GM18498 (cell line): ENCODE measurements around the gene APOC3.

Experiments
- ATAC-seq: cut with Tn5 transposase; IDR thresholded peaks from one replicate; pipeline ENCODE4 v1.9.1; 2021; ENCODE audit warnings: mild to moderate bottlenecking, moderate library complexity; ENCODE audit not compliant: unreplicated experiment

Gene APOC3

DNA sequence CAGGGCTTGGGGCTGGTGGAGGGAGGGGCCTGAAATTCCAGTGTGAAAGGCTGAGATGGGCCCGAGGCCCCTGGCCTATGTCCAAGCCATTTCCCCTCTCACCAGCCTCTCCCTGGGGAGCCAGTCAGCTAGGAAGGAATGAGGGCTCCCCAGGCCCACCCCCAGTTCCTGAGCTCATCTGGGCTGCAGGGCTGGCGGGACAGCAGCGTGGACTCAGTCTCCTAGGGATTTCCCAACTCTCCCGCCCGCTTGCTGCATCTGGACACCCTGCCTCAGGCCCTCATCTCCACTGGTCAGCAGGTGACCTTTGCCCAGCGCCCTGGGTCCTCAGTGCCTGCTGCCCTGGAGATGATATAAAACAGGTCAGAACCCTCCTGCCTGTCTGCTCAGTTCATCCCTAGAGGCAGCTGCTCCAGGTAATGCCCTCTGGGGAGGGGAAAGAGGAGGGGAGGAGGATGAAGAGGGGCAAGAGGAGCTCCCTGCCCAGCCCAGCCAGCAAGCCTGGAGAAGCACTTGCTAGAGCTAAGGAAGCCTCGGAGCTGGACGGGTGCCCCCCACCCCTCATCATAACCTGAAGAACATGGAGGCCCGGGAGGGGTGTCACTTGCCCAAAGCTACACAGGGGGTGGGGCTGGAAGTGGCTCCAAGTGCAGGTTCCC, at the start of gene APOC3:
Gene APOC3 (plus strand): TSS at position 383 of the 659 bp plus-strand sequence. CDS start 676 bp downstream, outside the sequence.
- ATAC-seq, result no peak

DNA sequence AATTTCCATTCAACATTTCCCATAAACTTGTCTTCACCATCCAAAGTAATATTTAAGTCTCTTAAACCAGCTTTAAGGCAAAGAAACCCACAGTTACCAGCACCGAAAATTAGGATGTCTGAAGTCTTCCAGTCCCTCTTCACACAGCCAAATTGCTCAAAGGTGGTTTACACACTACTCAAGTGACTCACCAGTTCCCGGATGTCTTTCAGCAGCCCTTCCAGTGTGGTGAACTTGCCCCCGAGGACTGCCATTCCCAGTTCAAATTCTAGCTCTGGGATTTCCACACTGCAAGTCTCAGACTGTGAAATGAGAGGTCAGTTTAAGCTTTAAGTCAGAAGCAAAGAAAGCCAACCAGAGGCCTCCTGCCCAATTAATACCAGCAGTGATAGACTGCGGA, 47.0 kb upstream of the APOC3 start:
- ATAC-seq, result no peak

DNA sequence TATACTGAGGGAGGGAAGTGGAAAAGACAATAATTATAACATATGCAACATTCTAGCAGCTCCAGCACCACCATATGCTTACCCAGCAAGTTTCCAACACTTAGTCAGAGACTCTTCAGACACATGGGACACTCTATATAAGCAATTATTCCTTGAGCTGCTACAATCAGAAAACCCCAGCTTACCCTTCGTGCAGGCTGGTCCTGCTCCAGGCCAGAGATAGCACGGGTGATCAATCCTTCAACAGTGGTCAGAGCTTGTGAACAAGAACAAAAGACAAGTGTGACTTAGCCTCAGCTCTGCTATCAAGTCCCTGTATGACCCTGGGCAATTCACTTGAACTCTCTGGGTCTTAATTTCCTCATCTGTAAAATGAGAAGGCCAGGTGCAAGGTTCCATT, 43.4 kb upstream of the APOC3 start:
- ATAC-seq, result no peak

DNA sequence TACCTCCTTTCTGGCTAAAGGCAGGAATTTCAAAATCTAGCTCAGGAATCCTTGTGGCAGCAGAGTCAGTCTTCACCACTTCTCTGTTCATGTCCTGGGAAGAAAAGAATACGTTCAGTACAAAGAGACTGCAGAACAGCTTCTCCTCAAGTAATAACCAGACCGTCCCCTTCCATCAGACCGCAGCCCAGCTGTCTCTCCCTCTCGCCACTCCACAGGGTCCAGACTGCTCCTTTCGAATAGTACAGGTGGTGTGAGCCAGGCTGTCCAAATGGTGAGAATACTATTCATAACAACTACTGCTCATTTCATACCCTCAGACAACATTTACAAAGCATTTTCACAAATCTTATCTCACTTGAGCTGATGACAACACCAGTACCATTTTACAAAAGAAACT, 42.7 kb upstream of the APOC3 start:
- ATAC-seq, result no peak

DNA sequence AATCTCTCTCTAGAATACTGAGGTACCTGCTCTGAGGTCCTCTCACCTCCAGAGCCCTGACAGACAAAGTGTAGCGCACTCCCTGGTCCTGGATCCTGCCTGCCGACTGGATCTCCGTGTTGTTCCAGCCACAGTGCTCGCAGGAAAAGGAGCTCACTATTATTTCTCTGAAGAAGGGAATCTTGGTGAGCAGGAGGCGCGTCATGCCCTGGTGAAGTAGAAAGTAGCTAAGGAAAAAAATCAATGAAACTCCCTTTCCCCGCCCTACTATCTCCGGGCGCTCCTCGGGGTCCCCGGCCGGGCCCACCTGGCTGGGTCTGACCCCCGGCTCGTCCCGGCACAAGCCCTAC, 42.3 kb upstream of the APOC3 start:
- ATAC-seq, result no peak

GRCh38 chr11:116787786-116788486, 41.8 kb upstream of the APOC3 start, which contains the start of gene ZPR1:
Gene ZPR1 (minus strand): TSS chr11:116788023. CDS start chr11:116787990, 33 bp downstream.
- ATAC-seq, result peak; percentile 87

- ATAC-seq, result no peak
These were observed 41.2 kb upstream of the APOC3 start for GRCh38 chr11:116788534-116788933.

DNA sequence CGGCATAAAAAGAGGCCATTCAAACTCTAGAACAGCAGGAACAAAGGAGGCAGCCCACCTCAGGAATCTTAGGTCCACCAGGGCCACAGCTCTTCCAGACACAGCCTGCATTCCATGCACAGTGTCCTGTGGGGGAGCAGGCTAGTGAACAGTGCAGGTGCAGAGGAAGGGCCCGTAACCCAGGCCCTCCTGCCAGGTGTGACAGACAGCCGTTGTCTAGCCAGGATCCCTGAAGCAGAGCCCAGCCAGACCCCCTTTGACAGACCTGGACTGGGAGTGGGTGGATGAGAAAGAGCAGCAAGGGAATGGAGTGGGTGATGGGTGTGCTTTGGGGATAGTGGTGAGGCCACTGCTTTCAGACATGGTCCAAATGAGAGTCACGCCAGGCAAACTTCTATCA, 40.7 kb upstream of the APOC3 start:
- ATAC-seq, result no peak

GRCh38 chr11:116790167-116791001, 39.3 kb upstream of the APOC3 start:
- ATAC-seq, result no peak

GRCh38 chr11:116791002-116791812, 38.5 kb upstream of the APOC3 start:
- no peak for ATAC-seq

DNA sequence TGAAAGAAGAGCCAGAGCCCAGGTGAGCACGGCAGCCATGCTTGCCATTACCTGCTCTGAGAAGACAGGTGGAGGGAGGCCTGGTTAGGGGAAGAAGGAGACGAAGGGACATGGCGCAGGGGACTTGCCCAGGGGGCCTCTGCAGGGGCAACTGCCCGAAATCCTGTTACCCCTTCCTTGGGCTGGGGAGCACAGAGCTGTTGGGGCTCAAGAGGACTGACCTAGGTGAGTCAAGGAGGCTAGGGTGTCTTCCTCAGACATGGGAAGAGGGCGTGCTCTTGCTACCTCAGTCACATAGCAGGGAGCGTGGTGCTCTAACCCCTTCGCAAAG, 37.9 kb upstream of the APOC3 start, which contains the start of gene APOA5:
Gene APOA5 (minus strand): TSS at position 67 of the 331 bp plus-strand sequence. CDS start 19 bp downstream, at position 48.
- ATAC-seq, result no peak

GRCh38 chr11:116792144-116792868, 37.4 kb upstream of the APOC3 start:
- ATAC-seq, result no peak

DNA sequence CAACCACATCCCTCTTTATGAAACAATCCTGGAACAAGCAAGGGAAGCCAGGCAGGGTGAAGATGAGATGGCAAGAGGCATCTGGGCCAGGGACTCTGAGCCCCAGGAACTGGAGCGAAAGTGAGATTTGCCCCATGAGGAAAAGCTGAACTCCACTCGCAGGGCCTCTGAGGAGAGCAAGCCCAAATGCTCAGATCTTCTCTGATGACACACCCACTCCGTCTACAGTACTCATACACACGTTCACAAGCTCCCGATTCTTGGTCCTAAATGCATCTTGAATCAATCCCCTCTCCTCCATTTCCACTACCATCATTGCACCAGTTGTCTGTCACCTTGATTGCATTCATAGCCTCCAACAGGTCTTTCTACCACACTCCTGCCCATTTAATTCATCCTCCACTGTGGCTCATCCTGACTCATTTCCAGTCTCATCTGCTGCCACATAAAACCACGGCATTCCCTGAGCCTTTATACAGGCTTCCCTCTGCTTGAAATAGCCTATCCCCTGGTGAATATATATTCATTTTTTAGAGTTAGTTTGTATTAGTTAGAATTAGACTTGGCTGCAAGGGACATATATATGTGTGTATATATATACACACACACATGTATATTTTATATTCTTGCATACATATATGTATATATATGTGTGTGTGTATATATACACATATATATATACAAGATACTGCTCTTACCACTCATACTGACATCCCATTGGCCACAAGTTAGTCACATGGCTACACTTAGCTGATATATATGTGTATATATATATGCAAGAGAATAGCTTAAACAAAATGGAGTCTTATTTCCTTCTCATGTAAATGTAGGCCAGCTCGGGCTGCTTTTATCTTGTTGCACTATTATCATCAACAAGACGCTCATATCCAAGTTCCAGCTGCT, 36.6 kb upstream of the APOC3 start:
- no peak for ATAC-seq

- no peak for ATAC-seq
These were observed 36.0 kb upstream of the APOC3 start for GRCh38 chr11:116793772-116794097.

DNA sequence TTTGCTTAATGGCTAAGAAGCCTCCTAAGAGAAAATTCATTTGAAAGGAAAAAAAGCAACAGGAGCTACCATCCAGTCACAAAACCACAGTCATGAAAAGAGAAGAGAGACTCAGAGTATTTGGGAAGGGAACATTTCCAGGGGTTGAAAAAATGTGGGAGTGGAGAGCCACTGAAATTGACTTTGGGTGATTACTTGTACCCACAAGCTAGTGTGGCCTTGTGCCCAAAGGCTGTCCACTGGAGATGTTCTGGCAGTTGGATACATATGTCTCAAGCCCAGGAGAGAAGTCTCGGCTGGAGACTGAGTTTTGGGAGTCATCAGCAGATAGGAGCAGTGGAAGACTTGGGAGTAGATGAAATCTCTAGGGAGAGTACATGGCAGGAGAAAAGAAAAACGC, 34.9 kb upstream of the APOC3 start:
- ATAC-seq, result no peak

- no peak for ATAC-seq
These were observed 33.2 kb upstream of the APOC3 start for GRCh38 chr11:116796548-116796947.

DNA sequence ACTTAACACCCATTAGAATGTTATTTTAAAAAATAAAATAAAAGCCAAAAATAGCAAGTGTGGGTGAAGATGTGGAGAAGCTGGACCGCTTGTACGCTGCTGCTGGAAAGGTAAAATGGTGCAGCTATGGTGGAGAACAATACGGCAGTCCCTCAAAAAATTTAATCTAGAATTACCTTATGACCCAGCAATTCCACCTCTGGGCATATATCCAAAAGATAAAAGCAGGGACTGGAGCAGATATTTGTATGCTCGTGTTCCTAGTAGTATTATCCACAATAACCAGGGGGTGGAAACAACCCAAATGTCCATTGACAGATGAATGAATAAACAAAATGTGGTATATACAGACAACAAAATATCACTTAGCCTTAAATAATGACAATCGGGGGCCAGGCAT, 31.9 kb upstream of the APOC3 start:
- ATAC-seq, result no peak

DNA sequence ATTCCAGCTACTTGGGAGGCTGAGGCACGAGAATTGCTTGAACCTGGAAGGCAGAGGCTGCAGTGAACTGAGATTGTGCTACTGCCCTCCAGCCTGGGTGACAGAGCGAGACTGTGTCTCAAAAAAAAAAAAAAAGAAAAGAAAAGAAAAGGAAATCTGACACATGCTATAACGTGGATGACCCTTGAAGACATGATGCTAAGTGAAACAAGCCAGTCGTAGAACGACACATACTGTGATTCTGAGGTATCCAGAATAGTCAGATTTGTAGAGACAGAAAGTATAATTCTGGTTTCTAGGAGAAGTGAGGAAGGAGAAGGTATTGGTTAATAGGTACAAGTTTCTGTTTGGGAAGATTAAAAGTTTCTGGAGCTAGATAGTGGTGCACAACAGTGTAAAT, 31.3 kb upstream of the APOC3 start:
- ATAC-seq, result no peak

DNA sequence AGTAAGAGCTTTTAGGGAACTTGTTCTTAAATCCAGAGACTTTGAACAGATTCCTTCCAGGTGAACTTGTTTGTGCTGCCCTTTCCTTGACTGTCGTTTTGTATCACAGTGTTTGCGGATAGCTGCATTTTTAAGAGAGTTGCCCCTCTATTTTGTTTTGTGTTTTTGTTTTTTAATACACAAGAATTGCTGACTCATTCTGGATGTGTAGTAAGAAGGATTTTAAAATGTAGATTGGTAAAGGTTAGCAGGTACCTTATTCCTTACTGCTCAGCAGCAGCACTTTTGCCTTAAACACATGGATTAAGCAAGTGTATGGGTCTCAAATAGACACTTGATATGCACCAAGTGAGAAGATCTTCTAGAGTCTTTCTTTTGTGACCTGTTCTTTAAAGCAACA, 29.1 kb upstream of the APOC3 start:
- ATAC-seq, result no peak
